Measurements from ENCODE around the gene CALM1.

The CALM1 gene

GRCh38 chr14:90443161-90444076, 46.6 kb downstream of the CALM1 start:
- no peak for DNase-seq (ENCODE audit: low spot score)

GRCh38 chr14:90444077-90444696, 47.4 kb downstream of the CALM1 start:
- DNase-seq (ENCODE audit: low spot score) = no peak

GRCh38 chr14:90445011-90445410, 48.2 kb downstream of the CALM1 start:
- DNase-seq (ENCODE audit: low spot score) = no peak

DNA sequence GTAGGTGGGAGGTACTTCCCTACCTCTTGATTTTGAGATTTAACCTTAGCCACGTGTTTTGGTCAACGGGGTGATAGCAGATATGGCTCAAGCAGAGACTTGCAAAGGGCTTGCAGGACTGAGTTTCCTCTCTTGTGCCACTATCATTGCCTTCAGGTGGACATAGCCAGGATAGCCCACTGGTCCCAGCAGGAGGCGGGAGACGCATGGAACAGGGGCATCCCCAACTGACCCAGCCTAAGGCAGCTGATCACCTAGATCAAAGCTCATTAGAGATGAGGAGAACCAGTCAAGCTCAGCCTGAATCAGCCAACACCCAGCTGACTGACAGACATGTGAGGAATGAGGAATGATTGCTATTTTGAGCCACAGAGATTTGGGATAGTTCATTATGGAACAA, 49.6 kb downstream of the CALM1 start:
- DNase-seq (ENCODE audit: low spot score) = no peak

GRCh38 chr14:90447720-90448497, 51.1 kb downstream of the CALM1 start:
- no peak for DNase-seq (ENCODE audit: low spot score)

DNA sequence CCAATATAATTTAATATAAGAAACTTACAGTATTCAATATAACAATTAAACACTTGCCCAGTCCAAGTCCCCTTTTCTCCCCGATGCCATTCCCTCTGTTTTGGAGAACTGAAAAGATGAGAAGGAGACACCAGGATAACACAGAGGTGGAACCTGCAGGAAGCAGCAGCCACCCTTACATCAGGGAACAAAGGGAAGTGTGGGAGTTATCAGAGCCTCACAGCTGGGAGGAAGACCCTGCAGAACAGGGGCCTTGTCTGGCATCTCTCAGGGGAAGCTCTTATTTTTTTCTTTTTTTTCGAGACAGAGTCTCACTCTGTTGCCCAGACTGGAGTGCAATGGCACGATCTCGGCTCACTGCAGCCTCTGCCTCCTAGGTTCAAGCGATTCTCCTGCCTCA, 52.6 kb downstream of the CALM1 start:
- DNase-seq (ENCODE audit: low spot score) = no peak

DNA sequence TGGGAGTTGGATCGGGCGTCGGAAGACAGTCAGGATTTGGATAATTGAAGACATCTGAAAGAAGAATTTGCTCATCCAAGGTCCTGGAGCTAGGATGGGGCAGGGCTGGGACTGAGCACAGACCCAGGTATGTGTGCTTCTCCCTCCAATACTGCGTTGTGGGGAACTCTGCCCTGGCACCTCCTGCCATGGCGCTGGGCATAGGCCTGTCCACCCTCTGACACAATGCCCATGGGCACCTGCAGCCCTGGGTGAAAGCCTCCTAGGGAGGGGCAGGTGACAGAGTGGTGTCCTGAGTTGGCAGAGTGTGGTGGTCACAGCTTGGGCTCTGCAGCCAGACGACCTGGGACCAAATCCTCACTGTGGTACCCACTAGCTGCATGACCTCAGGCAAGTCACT, 53.3 kb downstream of the CALM1 start:
- no peak for DNase-seq (ENCODE audit: low spot score)

DNA sequence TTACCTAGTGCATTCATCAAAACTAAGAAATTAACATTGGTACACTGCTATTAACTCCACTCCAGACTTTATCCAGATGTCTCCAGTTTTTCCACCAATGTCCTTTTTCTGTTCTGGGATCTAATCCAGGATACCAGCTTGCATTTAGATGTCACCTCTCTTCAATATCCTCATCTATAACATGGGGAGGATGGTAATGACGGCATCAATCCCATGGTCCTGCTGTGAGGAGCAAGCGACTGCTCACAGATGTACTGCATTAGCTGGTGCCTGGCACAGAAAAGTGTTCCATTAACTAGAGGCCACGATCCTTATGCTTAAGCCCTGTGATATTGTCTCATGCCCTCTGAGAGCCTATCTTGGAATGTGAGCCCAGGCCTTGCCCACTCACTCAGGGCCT, 53.8 kb downstream of the CALM1 start:
- no peak for DNase-seq (ENCODE audit: low spot score)

DNA sequence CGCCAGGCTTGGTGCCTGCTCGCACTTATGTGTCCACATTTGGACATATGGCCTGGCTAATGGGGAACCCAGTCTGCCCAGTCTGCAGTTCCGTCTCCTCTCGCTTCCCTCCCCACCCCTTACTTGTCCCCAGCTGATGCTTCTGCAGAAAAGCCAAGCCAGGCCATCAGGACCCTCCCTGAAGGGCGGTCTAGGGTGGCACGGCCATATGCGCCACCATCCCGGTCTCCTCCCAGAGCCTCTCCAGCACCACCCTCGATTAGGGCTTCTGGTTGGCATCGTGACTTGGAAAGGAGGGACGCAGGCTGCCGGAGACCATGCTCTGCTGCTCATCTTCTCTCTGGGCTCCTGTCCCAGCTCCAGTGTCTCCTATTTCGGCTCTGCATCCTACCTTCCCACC, 54.6 kb downstream of the CALM1 start:
- DNase-seq (ENCODE audit: low spot score) = no peak

GRCh38 chr14:90451961-90452360, 55.1 kb downstream of the CALM1 start:
- DNase-seq (ENCODE audit: low spot score) = no peak

GRCh38 chr14:90452366-90452765, 55.5 kb downstream of the CALM1 start:
- DNase-seq (ENCODE audit: low spot score) = no peak

- no peak for DNase-seq (ENCODE audit: low spot score)
Measured at GRCh38 chr14:90453401-90453951, 56.6 kb downstream of the CALM1 start.

DNA sequence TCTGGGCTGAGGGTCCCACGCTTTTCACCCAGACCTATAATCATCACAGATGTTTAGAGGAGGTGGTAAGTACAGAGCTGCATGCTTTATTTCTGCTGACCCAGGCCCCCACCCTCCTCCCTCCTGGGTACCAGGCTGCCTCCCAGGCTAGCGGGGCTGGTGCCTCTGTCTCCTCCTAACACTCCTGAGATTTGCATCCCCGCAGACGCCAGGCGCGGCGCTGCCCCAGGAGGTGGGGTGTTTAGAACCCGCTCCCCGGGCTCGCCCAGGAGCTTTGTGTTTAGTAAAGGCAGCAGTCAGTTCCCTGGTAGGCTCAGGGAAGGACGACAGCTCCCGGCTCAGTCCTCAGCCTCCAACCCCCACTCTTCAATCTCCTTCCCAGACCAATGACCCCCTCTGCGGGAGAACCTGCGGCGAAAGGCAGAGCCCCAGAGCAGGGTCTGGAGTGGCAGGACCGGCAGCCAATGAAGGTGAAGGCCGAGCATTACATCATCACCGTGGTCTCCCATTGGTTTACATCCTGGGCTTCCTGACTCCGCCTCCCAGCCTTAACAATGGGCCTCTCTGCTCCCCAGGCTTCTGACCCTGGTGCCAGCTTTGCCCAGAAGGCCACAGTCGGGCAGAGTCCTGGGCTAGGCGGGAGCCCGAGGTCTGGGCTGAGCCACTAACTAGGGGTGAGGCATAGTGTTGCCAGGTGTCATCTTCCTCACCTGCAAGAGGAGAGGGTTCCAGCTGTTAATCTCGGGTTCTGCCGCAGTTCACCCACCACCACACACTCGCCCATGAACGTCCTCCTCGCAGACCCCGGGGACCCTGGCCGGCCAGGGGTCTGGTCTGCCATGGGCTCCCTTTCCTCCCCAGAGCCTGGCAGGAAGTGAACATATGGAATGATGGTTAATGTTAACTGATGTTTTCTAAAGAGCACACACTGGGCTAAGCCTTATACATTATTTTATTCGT, 57.5 kb downstream of the CALM1 start:
- DNase-seq (ENCODE audit: low spot score) = peak; percentile 5

DNA sequence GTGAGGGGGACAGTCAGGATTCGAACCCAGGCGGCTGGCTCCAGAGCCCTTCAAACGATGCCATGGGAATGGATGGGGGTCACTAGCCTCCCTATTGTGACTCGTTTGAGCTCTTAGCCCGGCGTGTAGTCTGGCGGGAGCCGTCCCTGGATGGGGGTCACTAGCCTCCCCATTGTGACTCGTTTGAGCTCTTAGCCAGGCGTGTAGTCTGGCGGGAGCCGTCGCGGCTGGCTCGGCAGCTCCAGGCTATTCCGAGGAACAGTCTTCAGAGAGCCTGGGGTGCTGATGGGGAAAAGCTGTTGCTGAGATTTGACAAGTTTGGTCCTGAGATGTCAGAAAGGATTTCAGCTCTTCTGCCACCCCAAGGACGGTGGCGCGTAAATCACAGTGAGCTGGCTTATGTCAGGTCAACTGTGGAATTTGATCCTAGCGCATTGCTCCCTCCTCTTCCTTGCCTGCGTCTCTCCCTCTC, 58.3 kb downstream of the CALM1 start:
- DNase-seq (ENCODE audit: low spot score) = no peak

GRCh38 chr14:90456551-90456950, 59.7 kb downstream of the CALM1 start:
- DNase-seq (ENCODE audit: low spot score) = no peak

- DNase-seq (ENCODE audit: low spot score) = no peak
Measured at GRCh38 chr14:90457186-90457585, 60.4 kb downstream of the CALM1 start.
